Astrocyte of the cerebellum (primary cell): ENCODE results near the gene DCST1.

ENCODE experiments used
- DNase-seq: peaks from one replicate; pipeline ENCODE4 v3.0.0-alpha.2; 2011; ENCODE audit warnings: low read depth
- H3K4me3 ChIP-seq: 2 replicates; pipeline ENCODE4 v1.5.1; 2011; ENCODE audit warnings: mild to moderate bottlenecking, low read depth, low read length, moderate library complexity
- CTCF ChIP-seq: IDR thresholded peaks from 2 replicates; pipeline ENCODE4 v1.5.1; 2012; ENCODE audit warnings: low read length, low read depth, moderate library complexity, mild to moderate bottlenecking; ENCODE audit errors: missing control alignments
- in situ Hi-C: cut with HindIII; loops from 2 replicates; pipeline ENCODE4 v1.10.0; 2017; ENCODE audit warnings: low sequenced_read_pairs

The DCST1 gene

GRCh38 chr1:155070721-155071569 is 37.3 kb downstream of the DCST1 start:
- peak; percentile 27 for TF ChIP-seq CTCF
- DNase-seq, result no peak
- in situ Hi-C loops, result no loop called here
- peak overlapping the region; percentile 41 for H3K4me3 ChIP-seq

GRCh38 chr1:155071701-155072100 is 38.1 kb downstream of the DCST1 start:
- H3K4me3 ChIP-seq, result no peak overlapping the region
- TF ChIP-seq CTCF, result no peak
- in situ Hi-C loops, result no loop called here
- DNase-seq, result no peak

GRCh38 chr1:155072531-155073289 is 39.1 kb downstream of the DCST1 start:
- no peak overlapping the region for H3K4me3 ChIP-seq
- no peak for TF ChIP-seq CTCF
- no peak for DNase-seq
- in situ Hi-C loops, result no loop called here

GRCh38 chr1:155073377-155074242 is 40.0 kb downstream of the DCST1 start:
- no peak overlapping the region for H3K4me3 ChIP-seq
- DNase-seq, result no peak
- in situ Hi-C loops, result no loop called here
- no peak for TF ChIP-seq CTCF

- in situ Hi-C loops, result no loop called here
- TF ChIP-seq CTCF, result no peak
These were observed 41.9 kb downstream of the DCST1 start for GRCh38 chr1:155075535-155075934.

GRCh38 chr1:155076371-155076770 is 42.7 kb downstream of the DCST1 start:
- no peak for DNase-seq
- H3K4me3 ChIP-seq, result no peak overlapping the region
- in situ Hi-C loops, result no loop called here
- no peak for TF ChIP-seq CTCF

More at GRCh38 chr1:155075535-155075934, 41.9 kb downstream of the DCST1 start:
- H3K4me3 ChIP-seq, result no peak overlapping the region
- DNase-seq, result no peak
